HG03135 (cell line): ENCODE measurements around the gene PAFAH1B2.

Experiments used
- ATAC-seq: cut with Tn5 transposase; IDR thresholded peaks from one replicate; pipeline ENCODE4 v1.9.1; 2021; ENCODE audit warnings: mild to moderate bottlenecking, moderate library complexity; ENCODE audit not compliant: unreplicated experiment

The PAFAH1B2 gene

DNA sequence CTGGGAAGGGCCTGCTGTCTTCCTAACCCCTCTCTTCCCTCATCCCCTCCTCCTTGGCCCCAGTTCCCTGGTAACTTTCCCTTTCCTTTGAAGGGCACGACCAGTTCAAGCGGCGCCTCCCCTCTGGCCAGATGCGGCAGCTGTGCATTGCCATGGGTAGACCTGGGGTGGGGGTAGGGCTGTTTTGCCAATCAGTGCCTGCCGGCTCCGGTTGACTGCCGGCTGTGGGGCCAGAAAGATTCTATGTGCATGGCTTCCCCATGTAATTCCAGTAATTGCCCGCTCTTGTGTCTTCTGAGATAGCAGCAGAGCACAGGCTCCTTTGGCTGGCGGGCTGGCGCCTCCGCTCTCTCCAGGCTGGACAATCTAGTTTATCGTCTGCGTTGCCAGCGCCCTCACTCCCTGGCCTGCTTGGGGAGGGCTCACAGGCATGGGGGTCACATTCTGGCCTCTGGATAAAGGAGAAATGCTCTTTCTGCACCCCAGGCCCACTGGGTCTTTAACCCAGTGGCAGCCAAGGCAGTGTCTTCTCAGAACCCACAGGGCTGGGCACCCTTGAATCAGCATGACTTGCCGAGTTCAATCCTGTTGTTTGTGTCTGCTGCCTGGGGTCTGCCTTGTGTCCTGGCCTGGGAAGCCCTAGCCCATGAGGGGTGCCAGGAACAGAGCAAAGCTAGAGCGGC is 43.9 kb downstream of the PAFAH1B2 start:
- no peak for ATAC-seq

DNA sequence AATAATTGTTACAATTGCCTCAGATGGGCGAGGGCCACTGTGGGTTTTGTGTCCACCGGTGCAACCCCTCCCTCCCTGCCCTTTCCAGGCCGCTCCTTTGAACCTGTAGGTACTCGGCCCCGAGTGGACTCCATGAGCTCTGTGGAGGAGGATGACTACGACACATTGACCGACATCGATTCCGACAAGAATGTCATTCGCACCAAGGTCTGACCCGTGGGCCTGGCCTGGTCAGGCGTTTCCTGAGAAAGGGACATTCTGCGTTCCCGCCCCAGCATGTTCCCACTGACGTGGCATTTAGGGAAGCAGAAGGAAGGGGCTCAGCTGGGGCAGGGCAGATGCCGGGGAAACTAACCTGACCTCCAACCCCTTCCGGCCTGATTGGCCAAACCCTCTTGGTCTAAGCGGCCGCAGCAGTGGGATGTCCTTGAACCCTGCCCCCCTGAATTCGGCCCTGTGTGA is 44.6 kb downstream of the PAFAH1B2 start:
- no peak for ATAC-seq

DNA sequence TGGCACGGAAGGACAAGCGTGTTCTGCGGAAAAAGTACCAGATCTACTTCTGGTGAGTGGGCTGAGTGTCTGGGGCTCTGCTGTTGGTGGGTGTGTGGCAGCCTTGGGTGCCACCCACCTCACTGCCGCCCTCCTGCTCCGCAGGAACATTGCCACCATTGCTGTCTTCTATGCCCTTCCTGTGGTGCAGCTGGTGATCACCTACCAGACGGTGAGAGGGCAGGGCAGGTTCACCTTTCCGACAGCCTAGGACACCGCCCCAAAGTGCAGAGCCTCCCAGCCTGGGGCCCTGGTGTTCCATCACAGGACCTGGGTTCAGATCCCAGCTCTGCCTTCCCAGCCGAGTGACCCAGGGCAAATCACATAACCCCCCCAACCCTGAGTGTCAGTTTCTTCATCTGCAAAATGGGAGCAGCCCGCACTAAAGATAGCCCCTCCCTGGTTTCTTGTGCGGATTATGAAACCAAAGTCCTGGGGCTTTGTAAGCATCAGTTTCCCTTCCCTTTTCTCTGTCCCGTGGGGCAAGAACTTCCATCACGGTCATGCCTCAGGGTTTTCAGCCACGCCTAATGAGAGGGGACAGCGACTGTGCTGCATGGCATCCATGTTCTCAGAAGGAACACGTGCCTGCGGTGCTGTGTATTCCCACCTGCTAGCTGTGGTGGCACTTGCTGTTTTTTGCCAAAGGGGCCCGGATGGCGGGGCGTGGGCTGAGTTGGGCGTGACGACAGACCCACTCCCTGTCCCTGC is 45.3 kb downstream of the PAFAH1B2 start:
- peak; percentile 61 for ATAC-seq

DNA sequence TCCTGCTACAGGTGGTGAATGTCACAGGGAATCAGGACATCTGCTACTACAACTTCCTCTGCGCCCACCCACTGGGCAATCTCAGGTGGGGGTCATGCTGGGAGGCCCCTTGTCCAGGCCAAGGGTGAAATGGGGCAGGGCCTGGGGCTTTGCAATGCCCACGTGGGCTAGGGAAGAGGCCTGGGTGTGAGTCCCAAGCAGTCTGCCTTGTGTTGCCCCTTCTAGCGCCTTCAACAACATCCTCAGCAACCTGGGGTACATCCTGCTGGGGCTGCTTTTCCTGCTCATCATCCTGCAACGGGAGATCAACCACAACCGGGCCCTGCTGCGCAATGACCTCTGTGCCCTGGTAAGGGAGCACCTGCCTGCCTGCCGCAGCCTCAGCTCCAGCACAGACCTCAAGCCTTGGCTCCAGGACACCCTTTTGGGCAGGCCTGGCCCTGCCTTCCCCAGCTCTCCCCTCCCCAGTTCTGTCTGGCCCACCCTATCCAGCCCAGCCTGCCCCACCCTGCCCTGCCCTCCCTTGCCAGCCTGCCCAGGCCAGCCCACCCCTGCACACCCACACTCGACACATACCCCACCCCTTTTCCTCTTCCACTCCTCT is 46.0 kb downstream of the PAFAH1B2 start:
- ATAC-seq, result no peak

DNA sequence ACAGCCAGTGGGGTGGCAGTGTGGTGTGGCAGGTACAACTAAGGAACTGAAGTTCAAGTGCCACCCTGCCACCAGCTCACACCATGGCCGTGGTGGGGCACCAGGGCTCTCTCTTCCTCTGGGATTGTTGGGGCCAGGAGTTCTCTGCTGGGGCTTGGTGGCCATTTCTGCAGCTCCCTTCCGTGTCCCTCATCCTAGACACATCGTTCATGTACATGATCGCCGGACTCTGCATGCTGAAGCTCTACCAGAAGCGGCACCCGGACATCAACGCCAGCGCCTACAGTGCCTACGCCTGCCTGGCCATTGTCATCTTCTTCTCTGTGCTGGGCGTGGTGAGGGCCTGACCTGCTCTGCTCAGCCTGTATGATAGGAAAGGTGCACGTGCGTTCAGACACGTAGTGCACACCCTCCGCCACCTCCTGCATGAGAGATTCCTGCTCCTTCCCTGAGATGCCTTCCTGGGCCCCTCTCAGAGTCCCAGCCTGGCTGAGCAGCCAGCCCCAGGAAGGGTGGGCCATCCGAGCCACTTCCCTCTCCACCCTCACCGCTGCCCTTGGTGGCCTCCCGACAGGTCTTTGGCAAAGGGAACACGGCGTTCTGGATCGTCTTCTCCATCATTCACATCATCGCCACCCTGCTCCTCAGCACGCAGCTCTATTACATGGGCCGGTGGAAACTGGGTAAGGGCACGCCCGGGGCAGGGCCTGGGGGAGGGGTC is 47.8 kb downstream of the PAFAH1B2 start:
- no peak for ATAC-seq

DNA sequence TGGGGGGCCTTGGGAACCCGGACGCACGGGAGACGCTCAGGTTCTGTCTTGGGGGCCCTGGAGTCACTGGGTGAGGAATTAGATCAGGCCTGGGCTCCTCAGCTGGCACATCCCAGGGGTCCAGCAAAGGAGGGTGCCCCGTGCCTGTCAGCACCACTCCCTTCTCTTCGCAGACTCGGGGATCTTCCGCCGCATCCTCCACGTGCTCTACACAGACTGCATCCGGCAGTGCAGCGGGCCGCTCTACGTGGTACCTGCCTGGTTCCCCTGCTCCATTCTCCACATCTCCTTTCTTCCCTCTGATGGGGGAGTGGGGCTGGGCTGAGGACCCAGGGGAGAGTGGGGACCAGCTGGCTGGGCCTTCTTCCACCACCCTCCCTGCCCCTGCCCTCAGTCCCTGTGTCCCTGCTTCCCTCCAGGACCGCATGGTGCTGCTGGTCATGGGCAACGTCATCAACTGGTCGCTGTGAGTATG is 48.4 kb downstream of the PAFAH1B2 start:
- ATAC-seq, result no peak

DNA sequence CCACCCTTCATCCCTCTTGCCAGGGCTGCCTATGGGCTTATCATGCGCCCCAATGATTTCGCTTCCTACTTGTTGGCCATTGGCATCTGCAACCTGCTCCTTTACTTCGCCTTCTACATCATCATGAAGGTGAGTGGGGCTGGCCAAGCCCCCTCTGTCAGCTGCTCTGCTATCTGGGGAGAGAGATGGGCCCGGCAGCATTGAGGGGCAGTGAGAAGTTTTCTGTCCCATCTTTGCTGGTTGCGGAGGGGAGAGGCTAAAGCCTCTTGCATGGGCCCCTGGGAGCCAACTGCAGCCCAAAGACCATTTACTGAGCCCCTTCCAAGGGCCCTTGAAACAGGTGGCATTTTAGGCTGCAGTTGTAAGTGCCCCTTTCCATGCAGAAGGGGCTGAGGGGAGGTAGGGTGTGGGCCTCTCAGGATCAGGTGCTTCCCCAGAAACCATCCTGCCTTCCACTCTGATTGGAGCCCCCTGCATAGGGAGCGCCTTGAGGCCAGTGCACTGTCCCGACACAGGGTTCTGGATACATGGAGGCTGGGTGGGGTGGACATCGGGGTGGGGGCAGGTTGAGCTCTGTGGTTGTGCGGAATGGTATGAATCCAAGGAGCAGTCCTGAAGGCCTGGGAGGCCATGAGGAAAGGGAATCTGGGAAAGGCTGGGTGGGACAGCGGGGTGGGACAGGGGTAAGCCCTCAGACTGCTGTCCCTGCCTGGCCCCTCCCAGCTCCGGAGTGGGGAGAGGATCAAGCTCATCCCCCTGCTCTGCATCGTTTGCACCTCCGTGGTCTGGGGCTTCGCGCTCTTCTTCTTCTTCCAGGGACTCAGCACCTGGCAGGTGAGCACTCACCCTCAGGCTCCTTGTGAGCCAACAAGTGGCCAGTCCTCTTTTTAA is 49.3 kb downstream of the PAFAH1B2 start:
- ATAC-seq, result no peak

DNA sequence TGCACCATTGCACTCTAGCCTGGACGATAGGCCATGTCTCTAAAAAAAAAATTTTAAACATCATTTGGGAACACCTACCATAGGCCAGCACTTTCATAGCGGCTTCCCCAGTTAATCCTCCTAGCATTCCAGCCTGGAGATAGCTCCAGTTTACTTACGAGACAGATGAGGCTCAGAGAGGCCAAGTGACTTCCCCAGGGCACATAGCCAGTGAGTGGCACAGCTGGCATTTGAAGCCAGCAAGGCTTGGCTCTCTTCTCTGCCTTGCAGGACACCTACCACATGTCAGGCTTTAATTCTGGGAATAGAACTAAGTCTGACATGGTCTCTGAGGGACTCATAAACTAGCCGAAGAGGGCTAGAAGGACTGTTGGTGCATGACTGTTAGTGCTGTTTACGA is 50.2 kb downstream of the PAFAH1B2 start:
- no peak for ATAC-seq

DNA sequence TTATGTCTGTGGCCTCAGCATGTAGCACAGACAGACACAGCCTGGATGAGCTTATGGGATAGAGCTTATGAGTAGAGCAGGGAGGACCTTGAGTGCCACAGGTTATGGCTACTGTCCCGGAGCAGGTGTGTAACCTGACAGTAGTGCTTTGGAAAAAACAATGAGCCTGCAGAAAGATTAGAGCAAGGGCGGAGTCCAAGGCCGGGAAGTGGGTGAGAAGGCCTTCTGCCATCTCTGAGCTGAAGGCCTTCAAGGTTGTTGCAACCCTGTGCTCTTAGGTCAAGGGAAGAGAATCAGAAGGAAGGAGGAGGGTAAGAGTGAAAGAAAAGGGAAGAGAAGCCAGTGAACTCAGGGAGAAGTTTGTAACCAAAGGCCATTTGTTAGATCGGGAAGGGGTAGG is 51.2 kb downstream of the PAFAH1B2 start:
- no peak for ATAC-seq

DNA sequence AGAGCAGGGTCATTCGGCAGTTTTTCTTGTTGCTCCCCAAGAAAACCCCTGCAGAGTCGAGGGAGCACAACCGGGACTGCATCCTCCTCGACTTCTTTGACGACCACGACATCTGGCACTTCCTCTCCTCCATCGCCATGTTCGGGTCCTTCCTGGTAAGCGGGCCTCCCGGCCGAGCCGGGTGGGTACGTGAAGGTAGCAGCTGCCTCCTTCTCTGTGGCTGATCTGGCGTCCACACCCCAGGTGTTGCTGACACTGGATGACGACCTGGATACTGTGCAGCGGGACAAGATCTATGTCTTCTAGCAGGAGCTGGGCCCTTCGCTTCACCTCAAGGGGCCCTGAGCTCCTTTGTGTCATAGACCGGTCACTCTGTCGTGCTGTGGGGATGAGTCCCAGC is 51.7 kb downstream of the PAFAH1B2 start:
- no peak for ATAC-seq

DNA sequence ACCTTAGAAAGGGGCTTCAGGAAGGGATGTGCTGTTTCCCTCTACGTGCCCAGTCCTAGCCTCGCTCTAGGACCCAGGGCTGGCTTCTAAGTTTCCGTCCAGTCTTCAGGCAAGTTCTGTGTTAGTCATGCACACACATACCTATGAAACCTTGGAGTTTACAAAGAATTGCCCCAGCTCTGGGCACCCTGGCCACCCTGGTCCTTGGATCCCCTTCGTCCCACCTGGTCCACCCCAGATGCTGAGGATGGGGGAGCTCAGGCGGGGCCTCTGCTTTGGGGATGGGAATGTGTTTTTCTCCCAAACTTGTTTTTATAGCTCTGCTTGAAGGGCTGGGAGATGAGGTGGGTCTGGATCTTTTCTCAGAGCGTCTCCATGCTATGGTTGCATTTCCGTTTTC is 52.9 kb downstream of the PAFAH1B2 start:
- no peak for ATAC-seq

DNA sequence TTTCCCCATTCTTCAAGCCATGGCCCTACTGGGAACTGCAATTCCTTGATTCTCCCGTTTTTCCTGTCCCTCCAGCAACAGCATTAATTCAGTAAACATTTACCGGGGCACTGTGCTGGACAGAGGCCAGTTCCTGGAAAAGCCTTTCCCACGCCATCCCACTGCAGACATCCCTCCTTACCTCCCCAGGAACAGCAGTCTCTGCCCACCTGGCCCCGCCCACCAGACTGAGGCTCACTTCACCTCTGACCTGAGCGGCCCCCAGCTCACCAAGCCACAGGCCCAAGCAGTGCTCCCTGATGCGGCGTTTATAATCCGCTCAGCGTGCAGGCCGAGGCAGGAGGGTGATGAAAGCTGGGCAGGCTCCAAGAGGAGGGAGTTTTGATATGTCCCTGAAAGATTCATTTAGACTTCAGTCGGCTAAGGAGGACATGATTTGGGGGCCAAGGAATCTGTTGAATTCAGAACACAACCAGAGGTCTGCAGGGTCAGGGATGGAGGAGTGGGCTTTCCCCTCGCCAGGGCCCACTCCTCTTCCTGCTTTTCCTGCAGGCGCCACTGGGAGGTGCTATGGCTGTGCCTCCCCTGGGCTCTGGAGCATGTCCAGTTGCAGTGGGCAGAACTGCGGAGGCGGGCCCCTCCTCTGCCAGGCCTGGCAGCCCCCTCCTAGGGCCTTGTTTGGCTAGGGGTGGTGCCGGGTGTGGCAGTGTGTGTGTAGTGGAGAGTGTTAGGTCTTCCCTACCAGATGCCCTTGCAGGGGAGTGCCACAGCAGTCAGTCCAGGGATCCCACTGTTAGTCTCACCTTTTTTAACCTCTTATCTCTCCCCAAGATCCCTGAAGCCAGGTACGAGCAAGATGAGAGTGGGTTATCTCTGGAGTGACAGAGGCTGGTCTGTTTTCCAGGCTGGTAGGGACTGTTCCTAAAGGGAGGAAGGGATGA is 53.7 kb downstream of the PAFAH1B2 start:
- ATAC-seq, result no peak

DNA sequence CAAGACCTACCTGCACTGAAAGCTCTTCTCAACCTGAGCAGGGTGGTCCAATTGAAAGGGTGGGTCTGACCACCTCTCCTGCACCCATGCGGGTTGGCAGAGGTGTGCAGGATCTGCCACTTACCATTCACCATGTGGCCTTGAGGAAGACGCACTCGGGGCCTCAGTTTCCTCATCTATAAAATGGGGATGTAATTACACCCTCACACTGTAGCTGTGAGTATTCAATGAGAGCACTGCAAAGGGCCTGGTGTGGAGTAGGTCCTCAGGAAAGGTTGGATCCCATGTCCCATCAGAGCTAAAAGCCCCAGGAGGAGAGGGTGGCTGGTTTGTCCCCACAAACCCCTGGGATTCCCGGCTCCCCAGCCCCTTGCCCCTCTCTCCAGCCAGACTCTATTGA is 54.5 kb downstream of the PAFAH1B2 start:
- no peak for ATAC-seq

DNA sequence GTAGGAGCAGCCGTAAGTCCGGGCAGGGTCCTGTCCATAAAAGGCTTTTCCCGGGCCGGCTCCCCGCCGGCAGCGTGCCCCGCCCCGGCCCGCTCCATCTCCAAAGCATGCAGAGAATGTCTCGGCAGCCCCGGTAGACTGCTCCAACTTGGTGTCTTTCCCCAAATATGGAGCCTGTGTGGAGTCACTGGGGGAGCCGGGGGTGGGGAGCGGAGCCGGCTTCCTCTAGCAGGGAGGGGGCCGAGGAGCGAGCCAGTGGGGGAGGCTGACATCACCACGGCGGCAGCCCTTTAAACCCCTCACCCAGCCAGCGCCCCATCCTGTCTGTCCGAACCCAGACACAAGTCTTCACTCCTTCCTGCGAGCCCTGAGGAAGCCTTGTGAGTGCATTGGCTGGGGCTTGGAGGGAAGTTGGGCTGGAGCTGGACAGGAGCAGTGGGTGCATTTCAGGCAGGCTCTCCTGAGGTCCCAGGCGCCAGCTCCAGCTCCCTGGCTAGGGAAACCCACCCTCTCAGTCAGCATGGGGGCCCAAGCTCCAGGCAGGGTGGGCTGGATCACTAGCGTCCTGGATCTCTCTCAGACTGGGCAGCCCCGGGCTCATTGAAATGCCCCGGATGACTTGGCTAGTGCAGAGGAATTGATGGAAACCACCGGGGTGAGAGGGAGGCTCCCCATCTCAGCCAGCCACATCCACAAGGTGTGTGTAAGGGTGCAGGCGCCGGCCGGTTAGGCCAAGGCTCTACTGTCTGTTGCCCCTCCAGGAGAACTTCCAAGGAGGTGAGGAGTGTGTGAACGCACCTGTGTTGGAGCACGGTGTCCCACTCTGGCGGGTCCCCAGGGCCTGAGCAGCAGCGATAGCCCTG is 55.2 kb downstream of the PAFAH1B2 start, which contains the start of gene TAGLN:
Gene TAGLN (plus strand): TSS at position 318 of the 863 bp plus-strand sequence. CDS start 3,644 bp downstream, outside the sequence.
- ATAC-seq, result no peak

DNA sequence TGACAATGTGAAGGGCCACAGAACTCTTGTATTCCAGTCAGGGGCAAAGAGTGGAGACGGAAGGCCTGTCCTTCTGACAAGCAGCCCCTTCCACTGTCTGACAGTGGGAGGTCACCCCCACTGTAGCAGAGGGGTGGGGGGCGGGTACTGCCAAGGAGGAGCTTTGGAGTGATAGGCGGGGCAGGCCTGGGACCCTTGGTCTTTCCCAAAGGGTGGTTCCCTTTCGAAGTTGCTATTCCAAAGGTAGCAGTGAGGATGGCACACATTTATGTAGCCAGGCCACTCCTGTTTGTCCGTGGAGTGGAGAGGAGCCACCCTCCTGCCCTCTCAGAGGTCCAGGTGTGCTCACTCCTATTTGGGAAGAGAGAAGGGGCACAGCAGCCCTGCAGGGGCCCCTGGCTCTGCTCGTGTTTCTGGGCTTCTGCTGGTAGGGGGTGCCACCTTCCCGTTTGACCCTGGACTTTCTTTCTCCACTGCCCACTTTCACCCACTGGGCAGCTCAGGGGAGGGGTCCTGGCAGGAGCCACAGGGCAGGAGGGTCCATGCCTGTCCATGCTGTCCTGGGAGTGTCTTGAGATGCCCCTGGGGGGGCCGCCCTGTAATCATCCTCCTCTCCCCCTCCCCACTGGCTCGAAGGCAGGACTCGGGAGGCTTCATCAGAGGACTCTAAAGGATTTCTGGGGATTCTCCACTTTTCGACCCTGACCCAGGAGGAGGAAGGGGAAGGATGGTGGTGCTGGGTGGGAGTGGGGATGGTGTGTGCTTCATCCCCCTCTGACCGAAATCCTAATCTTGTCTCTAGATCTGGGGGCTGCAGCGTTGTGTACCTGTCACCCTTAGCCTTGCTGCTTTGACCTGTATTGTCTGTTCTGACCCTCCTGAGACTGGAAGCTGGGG is 56.1 kb downstream of the PAFAH1B2 start:
- no peak for ATAC-seq

DNA sequence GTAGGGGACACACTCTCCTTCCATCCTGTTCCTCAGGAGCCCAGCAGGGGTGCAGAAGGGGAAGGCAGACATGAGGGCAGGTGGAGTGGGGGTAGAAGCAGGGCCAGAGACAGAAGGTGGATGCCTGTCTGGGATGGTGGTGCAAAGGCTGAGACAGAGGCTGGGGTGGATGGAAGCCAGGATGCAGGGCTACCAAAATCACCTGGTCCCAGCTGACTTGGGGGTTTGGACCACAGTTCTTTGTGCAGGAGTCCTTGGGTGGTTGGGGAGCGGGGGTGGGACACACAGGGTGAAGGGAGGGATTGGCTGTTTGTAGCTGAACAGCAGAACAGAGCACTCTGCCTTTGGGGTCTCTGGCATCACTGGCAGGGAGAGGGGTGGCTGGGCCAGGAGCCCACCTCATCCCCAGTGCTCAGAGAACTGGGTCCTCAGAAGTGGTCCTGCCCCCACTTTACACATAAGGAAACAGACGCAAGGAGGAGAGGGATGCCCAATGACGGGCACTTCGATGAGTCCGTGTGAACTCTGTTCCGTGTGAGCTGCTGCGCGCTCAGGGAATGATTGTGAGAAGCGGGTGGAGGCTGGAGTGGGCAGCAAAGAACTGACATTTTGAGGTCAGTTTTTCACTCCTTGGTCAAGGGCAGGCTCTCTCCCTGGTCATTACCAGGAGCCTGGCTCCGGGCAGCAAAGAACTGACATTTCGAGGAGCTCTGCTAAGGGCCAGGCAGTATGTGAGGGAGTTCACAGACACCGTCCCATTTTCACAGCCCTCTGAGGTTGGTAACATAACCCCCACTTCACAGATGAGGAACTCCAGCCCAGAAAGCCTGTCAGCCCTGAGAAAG is 56.9 kb downstream of the PAFAH1B2 start:
- no peak for ATAC-seq
